ENCODE measurements around the gene TAF4. TPM values are rescaled to one million over a fixed set of nuclear protein-coding genes. Genes with fewer than 3 reads are reported as not detected.

TAF4 gene
- total and polyA plus RNA-seq, 2 donors (not counting 1 experiment from before 2014, with no cell fraction given): 2.6 to 3.0 TPM

GRCh38 chr20:62069741-62070216 is 4.1 kb upstream of the TAF4 start:
- no peak overlapping the region for H3K4me3 ChIP-seq (replicated peaks in 1 of 4; ENCODE audit: control extremely low read depth in 1 of 4, insufficient read depth in 1 of 4, low read depth in 3 of 4, low read length in 4 of 4)
- peaks cover 6% of the 10 kb centered on the region for H3K4me1 ChIP-seq (ENCODE audit: control insufficient read depth, extremely low read depth, insufficient read depth, low read length)
- no peaks in the 10 kb centered on the region for H3K27me3 ChIP-seq (ENCODE audit: control insufficient read depth, insufficient read depth, low read length)
- H3K9ac ChIP-seq (ENCODE audit: insufficient read depth, low read length): no peak overlapping the region
- no peaks in the 10 kb centered on the region for H4K20me1 ChIP-seq (ENCODE audit: control insufficient read depth, extremely low read depth, insufficient read depth, low read length)
- no peak for TF ChIP-seq CTCF (conservative IDR thresholded peaks at IDR 0.05 in 1 of 2, IDR thresholded peaks at IDR 0.05 in 1 of 2; ENCODE audit: low read depth in 1 of 2, low read length in 2 of 2)
- TF ChIP-seq EZH2 (IDR thresholded peaks at IDR 0.05; ENCODE audit: low read length, missing control alignments): no peak
- H3K27ac ChIP-seq (ENCODE audit: insufficient read depth, low read length): no peak overlapping the region
- no peaks in the 10 kb centered on the region for H3K79me2 ChIP-seq (ENCODE audit: control insufficient read depth, insufficient read depth, low read length)
- H2AFZ ChIP-seq (ENCODE audit: low read length): no peak overlapping the region
- peak; percentile 56 to 79 for DNase-seq (ENCODE audit: low read depth in 2 of 2)
- H3K36me3 ChIP-seq (ENCODE audit: control insufficient read depth, insufficient read depth, low read length): no peaks in the 10 kb centered on the region
- H3K4me2 ChIP-seq (ENCODE audit: extremely low read depth, insufficient read depth, low read length): no peak overlapping the region
- H3K9me3 ChIP-seq (ENCODE audit: control insufficient read depth, insufficient read depth, low read depth, low read length): no peaks in the 10 kb centered on the region

- H3K4me2 ChIP-seq (ENCODE audit: extremely low read depth, insufficient read depth, low read length): no peak overlapping the region
- no peak for TF ChIP-seq EZH2 (IDR thresholded peaks at IDR 0.05; ENCODE audit: low read length, missing control alignments)
- TF ChIP-seq CTCF (conservative IDR thresholded peaks at IDR 0.05 in 1 of 2, IDR thresholded peaks at IDR 0.05 in 1 of 2; ENCODE audit: low read depth in 1 of 2, low read length in 2 of 2): no peak
- H3K36me3 ChIP-seq (ENCODE audit: control insufficient read depth, insufficient read depth, low read length): no peaks in the 10 kb centered on the region
- no peak overlapping the region for H3K4me3 ChIP-seq (replicated peaks in 1 of 4; ENCODE audit: control extremely low read depth in 1 of 4, insufficient read depth in 1 of 4, low read depth in 3 of 4, low read length in 4 of 4)
- no peaks in the 10 kb centered on the region for H3K27me3 ChIP-seq (ENCODE audit: control insufficient read depth, insufficient read depth, low read length)
- no peak overlapping the region for H3K9ac ChIP-seq (ENCODE audit: insufficient read depth, low read length)
- no peak overlapping the region for H2AFZ ChIP-seq (ENCODE audit: low read length)
- DNase-seq (ENCODE audit: low read depth in 2 of 2): no peak
- H3K27ac ChIP-seq (ENCODE audit: insufficient read depth, low read length): no peak overlapping the region
- no peaks in the 10 kb centered on the region for H3K9me3 ChIP-seq (ENCODE audit: control insufficient read depth, insufficient read depth, low read depth, low read length)
- peaks cover 6% of the 10 kb centered on the region for H3K4me1 ChIP-seq (ENCODE audit: control insufficient read depth, extremely low read depth, insufficient read depth, low read length)
- H4K20me1 ChIP-seq (ENCODE audit: control insufficient read depth, extremely low read depth, insufficient read depth, low read length): no peaks in the 10 kb centered on the region
- H3K79me2 ChIP-seq (ENCODE audit: control insufficient read depth, insufficient read depth, low read length): peaks cover 2% of the 10 kb centered on the region
Measured at GRCh38 chr20:62068997-62069396, 3.3 kb upstream of the TAF4 start.

GRCh38 chr20:62067547-62068260 is 2.0 kb upstream of the TAF4 start:
- no peak overlapping the region for H2AFZ ChIP-seq (ENCODE audit: low read length)
- no peaks in the 10 kb centered on the region for H4K20me1 ChIP-seq (ENCODE audit: control insufficient read depth, extremely low read depth, insufficient read depth, low read length)
- no peak overlapping the region for H3K9ac ChIP-seq (ENCODE audit: insufficient read depth, low read length)
- H3K27ac ChIP-seq (ENCODE audit: insufficient read depth, low read length): no peak overlapping the region
- TF ChIP-seq CTCF (conservative IDR thresholded peaks at IDR 0.05 in 1 of 2, IDR thresholded peaks at IDR 0.05 in 1 of 2; ENCODE audit: low read depth in 1 of 2, low read length in 2 of 2): no peak
- no peak for TF ChIP-seq EZH2 (IDR thresholded peaks at IDR 0.05; ENCODE audit: low read length, missing control alignments)
- no peak overlapping the region for H3K4me2 ChIP-seq (ENCODE audit: extremely low read depth, insufficient read depth, low read length)
- H3K27me3 ChIP-seq (ENCODE audit: control insufficient read depth, insufficient read depth, low read length): no peaks in the 10 kb centered on the region
- no peak overlapping the region for H3K4me3 ChIP-seq (replicated peaks in 1 of 4; ENCODE audit: control extremely low read depth in 1 of 4, insufficient read depth in 1 of 4, low read depth in 3 of 4, low read length in 4 of 4)
- no peak for DNase-seq (ENCODE audit: low read depth in 2 of 2)
- peaks cover 15% of the 10 kb centered on the region for H3K4me1 ChIP-seq (ENCODE audit: control insufficient read depth, extremely low read depth, insufficient read depth, low read length)
- H3K36me3 ChIP-seq (ENCODE audit: control insufficient read depth, insufficient read depth, low read length): no peaks in the 10 kb centered on the region
- no peaks in the 10 kb centered on the region for H3K9me3 ChIP-seq (ENCODE audit: control insufficient read depth, insufficient read depth, low read depth, low read length)
- peaks cover 11% of the 10 kb centered on the region for H3K79me2 ChIP-seq (ENCODE audit: control insufficient read depth, insufficient read depth, low read length)

Measured in fibroblast of lung (primary cell).